ENCODE measurements around the gene MRAS.

MRAS gene

DNA sequence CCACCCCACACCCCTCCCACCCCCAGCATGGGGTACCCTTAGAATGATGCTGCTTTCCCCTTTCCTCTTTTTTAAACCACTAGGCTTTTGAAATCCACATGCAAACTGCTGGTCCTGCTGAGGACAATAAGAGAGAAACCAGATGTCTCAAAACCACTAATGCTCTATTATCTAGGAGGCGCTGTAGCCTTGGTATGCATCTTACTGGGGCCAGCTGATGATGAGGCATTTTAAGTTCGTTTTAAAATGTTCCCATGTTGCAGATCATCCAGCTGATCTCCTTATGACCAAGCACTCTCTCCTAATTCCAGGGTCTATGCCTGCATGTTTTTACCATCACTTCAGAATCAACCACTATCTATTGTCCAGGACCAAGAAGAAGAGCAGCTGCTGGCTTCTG is 20.0 kb upstream of the MRAS start:
- H3K14ac ChIP-seq (ENCODE audit: low read length in 2 of 2): no peak overlapping the region
- 42% methylated on average over 2 of the region's 2 CpGs for WGBS

DNA sequence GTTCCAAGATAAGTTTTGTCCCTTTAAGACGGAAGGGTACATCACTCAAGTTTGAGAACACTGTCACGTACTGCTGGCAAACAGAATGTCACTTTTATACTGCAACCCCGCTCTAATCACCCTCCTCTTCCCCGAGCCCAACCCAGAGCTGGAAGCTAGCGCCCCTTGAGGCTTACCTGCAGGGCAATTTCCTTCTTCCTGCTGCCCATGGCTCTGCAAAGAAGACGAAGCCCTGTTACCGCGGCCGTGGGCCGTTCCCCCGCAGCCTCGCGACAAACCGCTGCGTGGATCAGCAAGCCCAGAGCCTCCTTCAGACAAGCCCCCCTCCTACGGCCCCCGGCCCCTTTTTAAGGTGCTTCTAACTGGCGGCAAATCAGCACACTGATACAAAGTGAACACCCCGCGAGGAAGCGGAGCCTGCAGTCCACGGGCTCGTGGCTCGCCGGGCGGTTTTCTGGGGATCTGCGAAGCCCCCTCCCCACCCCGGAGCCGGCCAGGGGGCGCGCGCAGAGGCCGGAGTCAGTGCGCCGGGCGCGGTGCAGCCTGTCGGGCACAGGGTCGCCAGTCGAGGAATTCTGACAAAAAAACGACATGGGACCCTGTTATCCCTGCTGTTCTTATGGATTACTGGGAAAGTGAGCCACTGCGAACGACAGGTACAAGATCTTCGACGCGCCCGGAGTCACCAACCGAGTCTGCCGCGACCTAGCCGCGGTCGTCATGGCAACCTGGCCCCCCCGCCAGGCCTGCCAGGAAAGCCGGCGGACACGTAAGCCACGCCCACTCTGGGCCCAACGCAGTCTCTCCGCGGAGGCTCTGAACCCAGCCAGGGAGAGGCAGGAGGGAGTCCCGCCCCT is 19.0 kb upstream of the MRAS start, which contains the start of gene NME9:
TSS of gene NME9 (minus strand) at position 725 of the 857 bp plus-strand sequence. CDS start at position 209, 516 bp downstream.
- peaks cover 4% of the 10 kb centered on the region for H3K4me1 ChIP-seq (ENCODE audit: control insufficient read depth, insufficient read depth, low read depth, low read length)
- H2AK5ac ChIP-seq (ENCODE audit: low read length, severe bottlenecking): no peak within 1 kb of the TSS
- no peak within 1 kb of the TSS for H2BK120ac ChIP-seq (ENCODE audit: low read depth, low read length)
- H3K9ac ChIP-seq (ENCODE audit: low read length): peak within 1 kb of the TSS; percentile 77
- no peaks in the 10 kb centered on the region for H3K36me3 ChIP-seq (ENCODE audit: control insufficient read depth in 1 of 2, insufficient read depth in 2 of 2, low read depth in 1 of 2, low read length in 2 of 2)
- H4K8ac ChIP-seq (ENCODE audit: low read length): peak within 1 kb of the TSS; percentile 27
- H2BK5ac ChIP-seq (ENCODE audit: low read depth, low read length, poor library complexity, severe bottlenecking): no peak within 1 kb of the TSS
- no peak within 1 kb of the TSS for H3K27ac ChIP-seq (ENCODE audit: low read length, poor library complexity, severe bottlenecking)
- WGBS: 2% methylated on average over 62 of the region's 62 CpGs
- H3K79me1 ChIP-seq (replicated peaks; ENCODE audit: low read length, poor library complexity, severe bottlenecking): no peaks in the 10 kb centered on the region
- DNase-seq: peak; percentile 87
- H3K4ac ChIP-seq (ENCODE audit: low read depth in 1 of 2, low read length in 2 of 2): no peak within 1 kb of the TSS
- peak within 1 kb of the TSS in 1 of 2 experiments; percentile 87 for H3K23ac ChIP-seq (ENCODE audit: low read length in 2 of 2)
- no peak within 1 kb of the TSS for H2BK12ac ChIP-seq (ENCODE audit: low read length in 2 of 2)
- H3K4me2 ChIP-seq (ENCODE audit: low read length, poor library complexity, severe bottlenecking): peak within 1 kb of the TSS; percentile 100
- peak within 1 kb of the TSS; percentile 93 for H2AFZ ChIP-seq (ENCODE audit: low read depth, low read length)
- peak within 1 kb of the TSS; percentile 71 to 80 for H3K4me3 ChIP-seq (ENCODE audit: insufficient read depth in 1 of 2, low read depth in 1 of 2, low read length in 2 of 2)
- peak within 1 kb of the TSS; percentile 48 to 61 for H3K18ac ChIP-seq (ENCODE audit: low read depth in 1 of 2, low read length in 2 of 2)
- peaks cover 0 to 12% of the 10 kb centered on the region in 2 experiments for H3K27me3 ChIP-seq (ENCODE audit: control insufficient read depth in 1 of 2, insufficient read depth in 1 of 2, low read length in 2 of 2)
- H3K14ac ChIP-seq (ENCODE audit: low read length in 2 of 2): no peak within 1 kb of the TSS
- H3K9me3 ChIP-seq (ENCODE audit: control insufficient read depth, low read length): no peaks in the 10 kb centered on the region
- no peak within 1 kb of the TSS for H4K91ac ChIP-seq (ENCODE audit: low read length)
- H2BK15ac ChIP-seq (ENCODE audit: low read depth, poor library complexity, severe bottlenecking): peak within 1 kb of the TSS; percentile 30

More for the DNA sequence above, 20.0 kb upstream of the MRAS start:
- Histone ChIP-seq H2BK15ac (ENCODE audit: low read depth, poor library complexity, severe bottlenecking) (no peak overlapping the region), H2BK5ac (ENCODE audit: low read depth, low read length, poor library complexity, severe bottlenecking) (no peak overlapping the region), H3K9ac (ENCODE audit: low read length) (peak overlapping the region; percentile 77), H3K27ac (ENCODE audit: low read length, poor library complexity, severe bottlenecking) (no peak overlapping the region), H3K36me3 (ENCODE audit: control insufficient read depth in 1 of 2, insufficient read depth in 2 of 2, low read depth in 1 of 2, low read length in 2 of 2) (no peaks in the 10 kb centered on the region), H3K4me1 (ENCODE audit: control insufficient read depth, insufficient read depth, low read depth, low read length) (peaks cover 4% of the 10 kb centered on the region), H2AFZ (ENCODE audit: low read depth, low read length) (no peak overlapping the region), H3K4ac (ENCODE audit: low read depth in 1 of 2, low read length in 2 of 2) (no peak overlapping the region), H4K8ac (ENCODE audit: low read length) (no peak overlapping the region), H3K79me1 (replicated peaks; ENCODE audit: low read length, poor library complexity, severe bottlenecking) (no peaks in the 10 kb centered on the region), H2BK120ac (ENCODE audit: low read depth, low read length) (no peak overlapping the region), H3K9me3 (ENCODE audit: control insufficient read depth, low read length) (no peaks in the 10 kb centered on the region), H3K18ac (ENCODE audit: low read depth in 1 of 2, low read length in 2 of 2) (no peak overlapping the region), H3K23ac (ENCODE audit: low read length in 2 of 2) (no peak overlapping the region), H3K4me3 (ENCODE audit: insufficient read depth in 1 of 2, low read depth in 1 of 2, low read length in 2 of 2) (peak overlapping the region in 1 of 2 experiments; percentile 80), H2AK5ac (ENCODE audit: low read length, severe bottlenecking) (no peak overlapping the region), H4K91ac (ENCODE audit: low read length) (no peak overlapping the region), H2BK12ac (ENCODE audit: low read length in 2 of 2) (no peak overlapping the region), H3K4me2 (ENCODE audit: low read length, poor library complexity, severe bottlenecking) (no peak overlapping the region), H3K27me3 (ENCODE audit: control insufficient read depth in 1 of 2, insufficient read depth in 1 of 2, low read length in 2 of 2) (peaks cover 0 to 7% of the 10 kb centered on the region in 2 experiments)
- DNase-seq: peak; percentile 51

DNA sequence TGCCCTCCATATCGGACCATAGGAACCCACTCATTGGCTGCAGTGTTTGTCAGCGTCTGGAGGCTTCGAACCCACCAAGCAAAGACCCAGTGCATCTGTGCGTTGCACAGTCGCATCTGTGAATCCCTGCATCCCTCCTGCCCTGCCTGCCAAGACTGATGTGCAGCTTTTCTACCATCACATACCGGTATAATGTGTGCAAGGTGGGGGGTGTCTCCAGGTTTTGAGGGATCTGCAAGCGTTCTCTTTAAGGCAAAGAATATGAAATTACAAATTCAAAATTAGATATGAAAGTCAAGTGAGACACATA is 18.4 kb upstream of the MRAS start:
- Histone ChIP-seq H3K23ac (ENCODE audit: low read length in 2 of 2) (peak overlapping the region in 1 of 2 experiments; percentile 34), H3K9me3 (ENCODE audit: control insufficient read depth, low read length) (no peaks in the 10 kb centered on the region)

DNA sequence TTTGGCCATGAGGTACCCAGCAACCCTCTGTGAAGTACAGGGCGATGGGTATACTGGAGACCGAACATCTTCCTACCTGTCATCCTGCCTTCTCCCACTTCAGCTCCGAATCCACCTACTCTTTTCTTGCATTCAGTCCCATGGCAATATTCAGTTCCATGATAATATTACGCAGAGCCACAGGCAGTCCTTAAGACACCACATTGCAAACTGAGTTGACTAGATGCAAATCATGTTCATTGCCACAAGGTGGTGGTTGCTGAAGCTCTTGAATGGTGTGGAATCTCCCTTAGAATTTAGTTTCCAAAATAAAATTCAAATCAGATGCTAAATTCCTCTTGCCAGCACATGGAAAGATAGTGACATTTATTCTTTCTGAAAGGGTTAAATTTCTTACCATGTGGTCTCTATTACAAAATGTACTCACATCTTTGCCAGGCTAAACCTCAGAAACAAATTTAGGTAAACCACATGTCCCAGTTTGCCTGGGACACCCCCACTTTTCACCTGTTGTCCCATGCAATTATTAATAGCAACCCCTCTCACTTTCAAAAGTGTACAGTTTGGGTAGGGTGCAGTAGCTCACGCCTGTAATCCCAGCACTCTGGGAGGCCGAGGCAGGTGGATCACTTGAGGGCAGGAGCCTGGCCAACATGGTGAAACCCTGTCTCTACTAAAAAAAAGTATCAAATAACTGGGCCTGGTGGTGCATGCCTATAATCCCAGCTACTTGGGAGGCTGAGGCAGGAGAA is 17.1 kb upstream of the MRAS start:
- no peak overlapping the region for H3K14ac ChIP-seq (ENCODE audit: low read length in 2 of 2)
- peaks cover 4% of the 10 kb centered on the region for H3K4me1 ChIP-seq (ENCODE audit: control insufficient read depth, insufficient read depth, low read depth, low read length)
- H3K36me3 ChIP-seq (ENCODE audit: control insufficient read depth in 1 of 2, insufficient read depth in 2 of 2, low read depth in 1 of 2, low read length in 2 of 2): no peaks in the 10 kb centered on the region
- H2BK120ac ChIP-seq (ENCODE audit: low read depth, low read length): no peak overlapping the region
- no peak overlapping the region for H3K18ac ChIP-seq (ENCODE audit: low read depth in 1 of 2, low read length in 2 of 2)
- no peak overlapping the region for H3K4me3 ChIP-seq (ENCODE audit: insufficient read depth in 1 of 2, low read depth in 1 of 2, low read length in 2 of 2)
- peak; percentile 30 for DNase-seq
- no peak overlapping the region for H2BK5ac ChIP-seq (ENCODE audit: low read depth, low read length, poor library complexity, severe bottlenecking)
- H2AFZ ChIP-seq (ENCODE audit: low read depth, low read length): no peak overlapping the region
- H4K8ac ChIP-seq (ENCODE audit: low read length): no peak overlapping the region
- H3K79me1 ChIP-seq (replicated peaks; ENCODE audit: low read length, poor library complexity, severe bottlenecking): no peaks in the 10 kb centered on the region
- no peak overlapping the region for H4K91ac ChIP-seq (ENCODE audit: low read length)
- no peak overlapping the region for H3K27ac ChIP-seq (ENCODE audit: low read length, poor library complexity, severe bottlenecking)
- no peak overlapping the region for H3K9ac ChIP-seq (ENCODE audit: low read length)
- 94% methylated on average over 5 of the region's 6 CpGs for WGBS
- no peak overlapping the region for H3K4ac ChIP-seq (ENCODE audit: low read depth in 1 of 2, low read length in 2 of 2)
- H2AK5ac ChIP-seq (ENCODE audit: low read length, severe bottlenecking): no peak overlapping the region
- H3K27me3 ChIP-seq (ENCODE audit: control insufficient read depth in 1 of 2, insufficient read depth in 1 of 2, low read length in 2 of 2): peaks cover 10 to 22% of the 10 kb centered on the region in 2 experiments
- no peaks in the 10 kb centered on the region for H3K9me3 ChIP-seq (ENCODE audit: control insufficient read depth, low read length)
- H3K23ac ChIP-seq (ENCODE audit: low read length in 2 of 2): no peak overlapping the region
- no peak overlapping the region for H3K4me2 ChIP-seq (ENCODE audit: low read length, poor library complexity, severe bottlenecking)
- no peak overlapping the region for H2BK12ac ChIP-seq (ENCODE audit: low read length in 2 of 2)
- no peak overlapping the region for H2BK15ac ChIP-seq (ENCODE audit: low read depth, poor library complexity, severe bottlenecking)

More for the DNA sequence above, 18.4 kb upstream of the MRAS start:
- Histone ChIP-seq H2AFZ (ENCODE audit: low read depth, low read length) (peak overlapping the region; percentile 93), H4K8ac (ENCODE audit: low read length) (no peak overlapping the region), H3K9ac (ENCODE audit: low read length) (peak overlapping the region; percentile 77), H3K14ac (ENCODE audit: low read length in 2 of 2) (no peak overlapping the region), H2BK15ac (ENCODE audit: low read depth, poor library complexity, severe bottlenecking) (no peak overlapping the region), H4K91ac (ENCODE audit: low read length) (no peak overlapping the region), H3K27ac (ENCODE audit: low read length, poor library complexity, severe bottlenecking) (no peak overlapping the region), H2AK5ac (ENCODE audit: low read length, severe bottlenecking) (no peak overlapping the region), H3K4ac (ENCODE audit: low read depth in 1 of 2, low read length in 2 of 2) (no peak overlapping the region), H2BK5ac (ENCODE audit: low read depth, low read length, poor library complexity, severe bottlenecking) (no peak overlapping the region), H3K4me1 (ENCODE audit: control insufficient read depth, insufficient read depth, low read depth, low read length) (peaks cover 4% of the 10 kb centered on the region), H3K18ac (ENCODE audit: low read depth in 1 of 2, low read length in 2 of 2) (no peak overlapping the region), H3K4me3 (ENCODE audit: insufficient read depth in 1 of 2, low read depth in 1 of 2, low read length in 2 of 2) (peak overlapping the region; percentile 71 to 80), H3K79me1 (replicated peaks; ENCODE audit: low read length, poor library complexity, severe bottlenecking) (no peaks in the 10 kb centered on the region), H2BK12ac (ENCODE audit: low read length in 2 of 2) (no peak overlapping the region), H3K4me2 (ENCODE audit: low read length, poor library complexity, severe bottlenecking) (peak overlapping the region; percentile 100), H3K36me3 (ENCODE audit: control insufficient read depth in 1 of 2, insufficient read depth in 2 of 2, low read depth in 1 of 2, low read length in 2 of 2) (no peaks in the 10 kb centered on the region), H2BK120ac (ENCODE audit: low read depth, low read length) (no peak overlapping the region), H3K27me3 (ENCODE audit: control insufficient read depth in 1 of 2, insufficient read depth in 1 of 2, low read length in 2 of 2) (peaks cover 5 to 18% of the 10 kb centered on the region in 2 experiments)
- 0% methylated on average over 4 of the region's 7 CpGs for WGBS
- DNase-seq: no peak
